Fibroblast of pulmonary artery (primary cell): ENCODE measurements around the gene SPP1.

Experiments used
- DNase-seq: peaks from one replicate; pipeline ENCODE4 v3.0.0-alpha.2; 2010; ENCODE audit warnings: low read depth
- H3K4me3 ChIP-seq: replicated peaks from 2 replicates; pipeline ENCODE4 v1.5.1; 2011; ENCODE audit warnings: low read depth, mild to moderate bottlenecking, control low read depth, low read length, moderate library complexity
- CTCF ChIP-seq: IDR thresholded peaks from 2 replicates; pipeline ENCODE4 v1.5.1; 2011; ENCODE audit warnings: mild to moderate bottlenecking, control low read depth, low read length, inconsistent platforms; ENCODE audit errors: missing control alignments

SPP1 gene

GRCh38 chr4:87975466-87975865 lies at the start of gene SPP1:
SPP1 (plus strand) TSS chr4:87975714; CDS start chr4:87976896, 1,182 bp downstream.
- no peak for TF ChIP-seq CTCF
- DNase-seq = peak; percentile 8
- H3K4me3 ChIP-seq = no peak within 1 kb of the TSS

GRCh38 chr4:87926554-87927098 lies 48.9 kb upstream of the SPP1 start:
- TF ChIP-seq CTCF = no peak
- no peak overlapping the region for H3K4me3 ChIP-seq
- DNase-seq = no peak

DNA sequence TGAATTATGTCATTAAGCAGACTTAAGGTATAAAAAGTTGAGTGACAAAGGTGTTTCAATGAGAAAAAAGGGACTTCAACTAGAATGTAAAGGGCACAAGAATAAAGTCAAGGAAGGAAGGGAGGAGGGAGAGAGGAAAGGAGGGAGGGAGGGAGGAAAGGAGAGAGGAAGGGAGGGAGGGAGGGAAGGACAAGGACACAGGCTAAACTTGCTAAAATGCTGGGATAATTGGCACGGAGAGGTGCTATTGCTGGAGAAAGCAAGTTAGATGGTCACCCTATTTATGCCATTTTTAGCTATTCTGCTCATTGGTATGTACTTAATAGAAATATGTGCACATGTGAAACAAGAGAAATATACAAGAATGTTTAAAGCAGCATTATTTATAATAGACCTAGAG lies 44.9 kb upstream of the SPP1 start:
- no peak for TF ChIP-seq CTCF
- DNase-seq = no peak
- H3K4me3 ChIP-seq = no peak overlapping the region

- no peak overlapping the region for H3K4me3 ChIP-seq
These were observed 43.6 kb upstream of the SPP1 start for GRCh38 chr4:87931932-87932331.

GRCh38 chr4:87932718-87933141 lies 42.8 kb upstream of the SPP1 start:
- DNase-seq = no peak
- no peak for TF ChIP-seq CTCF
- no peak overlapping the region for H3K4me3 ChIP-seq

More at GRCh38 chr4:87931932-87932331, 43.6 kb upstream of the SPP1 start:
- TF ChIP-seq CTCF = no peak
- no peak for DNase-seq

DNA sequence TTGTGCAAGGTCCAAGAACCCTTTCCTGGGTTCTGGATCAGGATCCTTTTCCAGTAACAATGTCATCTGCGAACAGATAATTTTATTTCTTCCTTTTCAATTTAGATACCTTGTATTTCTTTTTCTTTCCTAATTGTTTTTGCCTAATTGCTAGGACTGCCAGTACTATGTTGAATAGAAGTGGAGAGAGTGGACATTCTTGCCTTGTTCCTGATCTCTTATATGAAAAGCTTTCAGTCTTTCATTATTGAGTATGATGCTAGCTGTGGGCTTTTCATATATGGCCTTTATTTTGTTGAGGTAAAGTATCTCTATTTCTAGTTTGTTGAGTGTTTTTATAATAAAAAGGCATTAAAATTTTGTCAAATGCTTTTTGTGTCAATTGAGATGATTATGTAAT lies 42.2 kb upstream of the SPP1 start:
- TF ChIP-seq CTCF = no peak
- no peak overlapping the region for H3K4me3 ChIP-seq
- DNase-seq = no peak

DNA sequence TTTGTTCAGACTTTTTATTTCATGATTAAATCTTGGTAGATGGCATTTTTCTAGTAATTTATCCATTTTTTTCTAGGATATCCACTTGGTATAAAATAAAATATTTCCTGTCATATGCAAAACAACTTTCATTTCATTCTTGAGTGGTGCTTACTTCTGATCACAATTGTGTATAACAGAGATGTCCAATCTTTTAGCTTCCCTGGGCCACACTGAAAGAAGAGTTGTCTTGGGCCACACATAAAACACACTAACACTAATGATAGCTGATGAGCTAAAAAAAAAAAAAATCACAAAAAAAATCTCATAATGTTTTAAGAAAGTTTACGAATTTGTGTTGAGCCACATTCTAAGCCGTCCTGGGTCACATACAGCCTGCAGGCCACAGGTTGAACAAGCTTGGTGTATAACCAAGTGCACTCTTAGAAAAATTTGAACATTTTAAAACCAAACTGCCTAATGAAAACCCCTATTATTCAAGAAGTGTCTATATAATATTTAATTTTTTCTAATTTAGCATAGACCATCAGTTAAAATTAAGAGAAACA lies 41.3 kb upstream of the SPP1 start:
- DNase-seq = no peak
- no peak overlapping the region for H3K4me3 ChIP-seq
- TF ChIP-seq CTCF = no peak
